T-cell (primary cell): ENCODE measurements around the gene RNF113A. TPM values are rescaled to one million over a fixed set of nuclear protein-coding genes. Genes with fewer than 3 reads are reported as not detected.

Experiments
- ATAC-seq, 4 experiments: fragments of 200-7000 bp in 3 of 4; fragments of 150-1000 bp in 1 of 4; cut with Tn5 transposase; replicated peaks in 1 of 4; 1 replicate in 3 of 4; 2 replicates in 1 of 4; pipeline ENCODE4 v1.10.0; 2021; ENCODE audit warnings: moderate library complexity in 3 of 4, mild to moderate bottlenecking in 2 of 4, moderate number of reproducible peaks in 1 of 4
- CTCF ChIA-PET, 2 donors: fragments of 300-600 bp; sonication (Branson Sonifier 250); formaldehyde crosslinking; loops; one replicate each; lab custom pipeline; 2022; ENCODE audit warnings: antibody characterized with exemption in 2 of 2; lab: Charles Lee
- POLR2A ChIA-PET, 2 donors: fragments of 300-600 bp; sonication (Branson Sonifier 250); formaldehyde crosslinking; loops; one replicate each; lab custom pipeline; 2022; ENCODE audit warnings: antibody characterized with exemption in 2 of 2; lab: Charles Lee
- DNase-seq, 35 experiments: peaks; one replicate each; pipeline versions ENCODE4 v3.0.0 to v3.0.0-alpha.2; 2013 to 2023
- H3K27ac ChIP-seq: one replicate; pipeline ENCODE4 v1.5.1; 2013; ENCODE audit warnings: low read length
- H3K27me3 ChIP-seq, 2 experiments: replicated peaks in 1 of 2; 1 replicate in 1 of 2; 2 replicates in 1 of 2; pipeline versions ENCODE4 v1.6.1 to v1.7.0; 2013; ENCODE audit warnings: low read length in 1 of 2, mixed read lengths in 1 of 2; ENCODE audit not compliant: control insufficient read depth in 2 of 2, insufficient read depth in 2 of 2; ENCODE audit errors: extremely low read depth in 1 of 2
- H3K36me3 ChIP-seq, 2 donors: 1 replicate in 1 of 2; 2 replicates in 1 of 2; pipeline versions ENCODE4 v1.6.1 to v1.7.0; 2013; ENCODE audit warnings: low read length in 1 of 2; ENCODE audit not compliant: control insufficient read depth in 2 of 2, insufficient read depth in 1 of 2; ENCODE audit errors: extremely low read depth in 1 of 2
- H3K4me1 ChIP-seq, 2 experiments: 1 replicate in 1 of 2; 2 replicates in 1 of 2; pipeline versions ENCODE4 v1.6.1 to v1.7.0; 2013; ENCODE audit warnings: low read length in 2 of 2, mixed read lengths in 1 of 2; ENCODE audit not compliant: insufficient read depth in 2 of 2, control insufficient read depth in 1 of 2; ENCODE audit errors: extremely low read depth in 1 of 2
- H3K4me3 ChIP-seq, 2 donors: 1 replicate in 1 of 2; 2 replicates in 1 of 2; pipeline versions ENCODE4 v1.5.1 to v1.7.0; 2013; ENCODE audit warnings: mild to moderate bottlenecking in 2 of 2, low read length in 1 of 2, moderate library complexity in 1 of 2; ENCODE audit not compliant: control insufficient read depth in 1 of 2; ENCODE audit errors: extremely low read depth in 1 of 2
- H3K9me3 ChIP-seq: 2 replicates; pipeline ENCODE4 v1.7.0; 2013
- H3K27ac Mint-ChIP-seq, 2 donors: one replicate each; pipeline ENCODE4 v1.8.0; 2020 to 2021; ENCODE audit warnings: mild to moderate bottlenecking in 2 of 2, mixed read lengths in 2 of 2
- H3K27me3 Mint-ChIP-seq, 2 donors: one replicate each; pipeline ENCODE4 v1.8.0; 2021 to 2022; ENCODE audit warnings: mixed read lengths in 2 of 2
- H3K36me3 Mint-ChIP-seq: one replicate; pipeline ENCODE4 v1.8.0; 2021; ENCODE audit warnings: mixed read lengths
- H3K4me1 Mint-ChIP-seq, 3 donors: one replicate each; pipeline ENCODE4 v1.8.0; 2020 to 2022; ENCODE audit warnings: mixed read lengths in 3 of 3, mild to moderate bottlenecking in 1 of 3
- H3K4me3 Mint-ChIP-seq, 3 donors: one replicate each; pipeline ENCODE4 v1.8.0; 2020 to 2022; ENCODE audit warnings: mild to moderate bottlenecking in 3 of 3, mixed read lengths in 3 of 3, moderate library complexity in 3 of 3
- H3K9me3 Mint-ChIP-seq, 3 donors: one replicate each; pipeline ENCODE4 v1.8.0; 2020 to 2022; ENCODE audit warnings: mixed read lengths in 3 of 3
- WGBS: methylation state at CpG from one replicate; pipeline ENCODE4 v1.1.5; 2013; ENCODE audit warnings: missing lambda C conversion rate; ENCODE audit not compliant: insufficient coverage; 5-methylcytosine and 5-hydroxymethylcytosine counted together
- total RNA-seq, 35 experiments: library from RNA in 6 of 35; stranded (reverse) in 6 of 35; fragments of 120-200 nt in 1 of 35; gene quantifications; one replicate each; pipeline versions ENCODE4 v1.2.1 to v1.2.4 and lab custom pipeline; 2013 to 2026

Gene RNF113A
- total RNA-seq: 10 to 100 TPM; 23.4 to 40.5 (median 36.5) TPM
- 42.5 TPM for total RNA-seq (2013)
- total RNA-seq (lab: John Stamatoyannopoulos, UW): 12.5 to 40.5 (median 30.0) reads per million in 29 experiments

GRCh38 chrX:119871599-119872395, at the start of gene RNF113A, which contains the start of gene NDUFA1:
Gene RNF113A (minus strand): TSS chrX:119871733. CDS start chrX:119871613, 120 bp downstream.
Gene NDUFA1 (plus strand): TSS chrX:119871832. CDS start chrX:119871912, 80 bp downstream.
- H3K4me1 ChIP-seq: peaks cover 2 to 20% of the 10 kb centered on the region in 2 experiments
- H3K27ac Mint-ChIP-seq: peak within 1 kb of the TSS; percentile 97 to 100
- peaks cover 0 to 16% of the 10 kb centered on the region in 2 donors for H3K36me3 ChIP-seq
- peak within 1 kb of the TSS; percentile 93 to 100 (median 100) for H3K4me3 Mint-ChIP-seq
- H3K27ac ChIP-seq: peak within 1 kb of the TSS; percentile 96
- no peaks in the 10 kb centered on the region for H3K9me3 Mint-ChIP-seq
- H3K27me3 ChIP-seq: no peaks in the 10 kb centered on the region
- H3K36me3 Mint-ChIP-seq: no peaks in the 10 kb centered on the region
- WGBS: under 1% methylated on average over 33 of the region's 62 CpGs
- peaks cover 14 to 37% (median 35%) of the 10 kb centered on the region in 3 donors for H3K4me1 Mint-ChIP-seq
- CTCF ChIA-PET: interaction anchor here (0.5 to 2.4 kb wide), 5 partner anchors 9 to 247 kb away, joined by 3 to 15 read pairs (median 7); partner anchors contain the start of genes RPL39 (in 1 of the 2) and UPF3B (in 1 of the 2)
- no peaks in the 10 kb centered on the region for H3K27me3 Mint-ChIP-seq
- no peaks in the 10 kb centered on the region for H3K9me3 ChIP-seq
- peak; percentile 62 to 92 (median 84) for DNase-seq
- peak; percentile 90 to 95 (median 90) for ATAC-seq
- POLR2A ChIA-PET: interaction anchor here (0.6 to 3.4 kb wide), 5 partner anchors 19 to 297 kb away, joined by 5 to 28 read pairs (median 7); partner anchors contain the start of genes RPL39 (in 2 of the 2), UBE2A (in 1 of the 2) and UPF3B (in 1 of the 2)
- peak within 1 kb of the TSS; percentile 69 to 84 for H3K4me3 ChIP-seq

GRCh38 chrX:119919835-119920585, 48.5 kb upstream of the RNF113A start:
- Histone ChIP-seq H3K4me1 (no peaks in the 10 kb centered on the region), H3K4me3 (no peak overlapping the region), H3K9me3 (no peaks in the 10 kb centered on the region), H3K36me3 (peaks cover 0 to under 1% of the 10 kb centered on the region in 2 donors), H3K27ac (no peak overlapping the region), H3K27me3 (no peaks in the 10 kb centered on the region)
- Mint-ChIP-seq H3K27me3 (peaks cover 2 to 3% of the 10 kb centered on the region in 2 donors), H3K36me3 (peaks cover 8% of the 10 kb centered on the region), H3K4me1 (no peaks in the 10 kb centered on the region), H3K9me3 (no peaks in the 10 kb centered on the region), H3K27ac (no peak overlapping the region), H3K4me3 (no peak overlapping the region)
- no CpG with 5 or more reads among the region's 5 CpGs for WGBS
- ATAC-seq (no peak), DNase-seq (no peak)
- CTCF ChIA-PET: no interaction called here
- POLR2A ChIA-PET: interaction anchor here in 1 of 2 donors (0.6 kb wide), 1 partner anchor 16 kb away, joined by 3 read pairs; no protein-coding TSS in a partner anchor

GRCh38 chrX:119917877-119918276, 46.3 kb upstream of the RNF113A start:
- Histone ChIP-seq H3K36me3 (no peaks in the 10 kb centered on the region), H3K27ac (no peak overlapping the region), H3K4me3 (no peak overlapping the region), H3K4me1 (no peaks in the 10 kb centered on the region), H3K9me3 (no peaks in the 10 kb centered on the region), H3K27me3 (no peaks in the 10 kb centered on the region)
- Mint-ChIP-seq H3K27me3 (peaks cover 2 to 3% of the 10 kb centered on the region in 2 donors), H3K4me1 (no peaks in the 10 kb centered on the region), H3K36me3 (no peaks in the 10 kb centered on the region), H3K27ac (no peak overlapping the region), H3K9me3 (no peaks in the 10 kb centered on the region), H3K4me3 (no peak overlapping the region)
- DNase-seq (no peak), ATAC-seq (no peak)
- WGBS: no CpG with 5 or more reads among the region's 2 CpGs
- ChIA-PET CTCF (no interaction called here), POLR2A (no interaction called here)

- CTCF ChIA-PET: interaction anchor here in 1 of 2 donors (0.6 kb wide), 2 partner anchors 349 to 365 kb away, joined by 5 to 9 read pairs; no protein-coding TSS in a partner anchor
- no peak overlapping the region for H3K4me3 ChIP-seq
- ATAC-seq (no peak), DNase-seq (no peak)
- POLR2A ChIA-PET: interaction anchor here in 1 of 2 donors (0.7 kb wide), 1 partner anchor 353 kb away, joined by 8 read pairs; no protein-coding TSS in a partner anchor
- Mint-ChIP-seq H3K36me3 (no peaks in the 10 kb centered on the region), H3K4me3 (no peak overlapping the region), H3K4me1 (no peaks in the 10 kb centered on the region), H3K9me3 (no peaks in the 10 kb centered on the region), H3K27ac (no peak overlapping the region), H3K27me3 (peaks cover 2 to 8% of the 10 kb centered on the region in 2 donors)
- H3K4me1 ChIP-seq: no peaks in the 10 kb centered on the region
- H3K9me3 ChIP-seq: no peaks in the 10 kb centered on the region
- no peak overlapping the region for H3K27ac ChIP-seq
- no peaks in the 10 kb centered on the region for H3K27me3 ChIP-seq
- H3K36me3 ChIP-seq: no peaks in the 10 kb centered on the region
- no CpG with 5 or more reads among the region's 5 CpGs for WGBS
These were observed 44.8 kb upstream of the RNF113A start for GRCh38 chrX:119916310-119916709.

GRCh38 chrX:119900976-119901375, 29.4 kb upstream of the RNF113A start:
- H3K27ac Mint-ChIP-seq: no peak overlapping the region
- H3K9me3 Mint-ChIP-seq: no peaks in the 10 kb centered on the region
- no peak for DNase-seq
- H3K4me3 ChIP-seq: no peak overlapping the region
- no peak overlapping the region for H3K4me3 Mint-ChIP-seq
- H3K36me3 ChIP-seq: no peaks in the 10 kb centered on the region
- no peaks in the 10 kb centered on the region for H3K4me1 ChIP-seq
- ChIA-PET CTCF (no interaction called here), POLR2A (interaction anchor here in 1 of 2 donors (0.7 kb wide), 1 partner anchor 11 kb away, joined by 3 read pairs; no protein-coding TSS in a partner anchor)
- H3K27me3 ChIP-seq: no peaks in the 10 kb centered on the region
- no peaks in the 10 kb centered on the region for H3K9me3 ChIP-seq
- H3K36me3 Mint-ChIP-seq: no peaks in the 10 kb centered on the region
- no CpG with 5 or more reads among the region's 1 CpG for WGBS
- no peak for ATAC-seq
- peaks cover 0 to 4% (median 0%) of the 10 kb centered on the region in 3 donors for H3K4me1 Mint-ChIP-seq
- H3K27me3 Mint-ChIP-seq: no peaks in the 10 kb centered on the region
- no peak overlapping the region for H3K27ac ChIP-seq

GRCh38 chrX:119899125-119899524, 27.6 kb upstream of the RNF113A start:
- H3K4me3 ChIP-seq: no peak overlapping the region
- Mint-ChIP-seq H3K4me1 (peaks cover 0 to 4% (median 0%) of the 10 kb centered on the region in 3 donors), H3K36me3 (no peaks in the 10 kb centered on the region), H3K9me3 (no peaks in the 10 kb centered on the region), H3K27ac (no peak overlapping the region), H3K4me3 (no peak overlapping the region), H3K27me3 (no peaks in the 10 kb centered on the region)
- ATAC-seq: no peak
- CTCF ChIA-PET: interaction anchor here in 1 of 2 donors (0.7 kb wide), 1 partner anchor 51 kb away, joined by 7 read pairs; no protein-coding TSS in a partner anchor
- POLR2A ChIA-PET: no interaction called here
- H3K27ac ChIP-seq: no peak overlapping the region
- H3K4me1 ChIP-seq: no peaks in the 10 kb centered on the region
- H3K36me3 ChIP-seq: no peaks in the 10 kb centered on the region
- H3K27me3 ChIP-seq: no peaks in the 10 kb centered on the region
- WGBS: no CpG with 5 or more reads among the region's 2 CpGs
- no peak for DNase-seq
- H3K9me3 ChIP-seq: no peaks in the 10 kb centered on the region
